ENCODE measurements around the gene MACROD1. TPM values are rescaled to one million over a fixed set of nuclear protein-coding genes. Genes with fewer than 3 reads are reported as not detected.
A peak's percentile ranks its signal among the peaks of the same experiment; 100 is the strongest.

MACROD1 gene
- polyA plus RNA-seq, 1 donor (not counting 4 experiments of a cell fraction or from before 2014, with no cell fraction given): 4.6 TPM

DNA sequence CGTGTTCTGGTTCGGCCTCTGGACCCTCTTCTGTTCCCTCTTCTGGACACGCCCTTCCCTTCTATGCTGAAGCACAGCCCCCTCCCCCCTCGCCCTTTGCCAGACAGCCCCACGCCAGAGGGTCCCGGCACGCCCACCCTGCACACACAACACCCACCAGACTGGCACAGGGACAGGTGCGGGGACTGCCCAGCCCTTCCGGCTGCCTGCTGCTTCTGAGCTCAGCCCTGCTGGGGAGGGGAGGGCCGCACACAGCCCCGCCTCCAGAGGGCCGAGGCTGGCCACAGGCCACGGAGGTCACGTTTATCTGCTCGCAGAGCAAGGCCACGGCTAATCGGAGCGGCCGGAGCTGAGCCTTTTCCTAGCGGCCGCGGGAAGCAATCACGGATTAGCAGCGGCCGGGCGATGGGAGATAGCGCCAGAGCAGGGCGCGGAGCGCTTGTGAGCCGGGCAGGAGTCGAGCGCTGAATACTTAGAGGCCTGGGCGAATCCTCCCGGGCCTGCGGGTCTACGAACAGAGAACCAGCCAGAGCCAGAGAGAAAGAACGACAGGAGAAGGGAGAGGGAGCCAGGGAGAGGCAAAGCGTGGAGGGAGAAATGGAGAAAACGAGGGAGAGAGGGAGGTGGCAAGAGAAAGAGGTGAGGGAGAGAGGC is 158.2 kb downstream of the MACROD1 start:
- Histone ChIP-seq H2AFZ (ENCODE audit: control insufficient read depth, low read length) (no peak overlapping the region), H3K4me2 (ENCODE audit: control insufficient read depth, extremely low read depth, insufficient read depth, low read depth, low read length) (peak overlapping the region; percentile 50), H3K27ac (ENCODE audit: control insufficient read depth, insufficient read depth, low read length) (no peak overlapping the region), H3K79me2 (ENCODE audit: control insufficient read depth, insufficient read depth, low read length) (no peaks in the 10 kb centered on the region), H4K20me1 (ENCODE audit: control insufficient read depth, extremely low read depth, insufficient read depth, low read length) (no peaks in the 10 kb centered on the region), H3K36me3 (ENCODE audit: control insufficient read depth in 2 of 2, extremely low read depth in 1 of 2, insufficient read depth in 2 of 2, low read length in 2 of 2) (no peaks in the 10 kb centered on the region), H3K4me3 (ENCODE audit: control insufficient read depth in 2 of 3, extremely low read depth in 1 of 3, insufficient read depth in 2 of 3, low read depth in 1 of 3, low read length in 3 of 3) (peak overlapping the region; percentile 22 to 42 (median 30)), H3K9ac (ENCODE audit: control insufficient read depth, extremely low read depth, insufficient read depth, low read length) (no peak overlapping the region), H3K9me1 (ENCODE audit: control insufficient read depth, extremely low read depth, insufficient read depth, low read length) (no peaks in the 10 kb centered on the region), H3K27me3 (ENCODE audit: control insufficient read depth, extremely low read depth, insufficient read depth, low read length) (peaks cover 30% of the 10 kb centered on the region), H3K4me1 (ENCODE audit: control insufficient read depth, extremely low read depth, insufficient read depth, low read length) (peaks cover 11% of the 10 kb centered on the region), H3K9me3 (ENCODE audit: control insufficient read depth, low read depth, low read length) (no peaks in the 10 kb centered on the region)
- TF ChIP-seq, protein P1, sequence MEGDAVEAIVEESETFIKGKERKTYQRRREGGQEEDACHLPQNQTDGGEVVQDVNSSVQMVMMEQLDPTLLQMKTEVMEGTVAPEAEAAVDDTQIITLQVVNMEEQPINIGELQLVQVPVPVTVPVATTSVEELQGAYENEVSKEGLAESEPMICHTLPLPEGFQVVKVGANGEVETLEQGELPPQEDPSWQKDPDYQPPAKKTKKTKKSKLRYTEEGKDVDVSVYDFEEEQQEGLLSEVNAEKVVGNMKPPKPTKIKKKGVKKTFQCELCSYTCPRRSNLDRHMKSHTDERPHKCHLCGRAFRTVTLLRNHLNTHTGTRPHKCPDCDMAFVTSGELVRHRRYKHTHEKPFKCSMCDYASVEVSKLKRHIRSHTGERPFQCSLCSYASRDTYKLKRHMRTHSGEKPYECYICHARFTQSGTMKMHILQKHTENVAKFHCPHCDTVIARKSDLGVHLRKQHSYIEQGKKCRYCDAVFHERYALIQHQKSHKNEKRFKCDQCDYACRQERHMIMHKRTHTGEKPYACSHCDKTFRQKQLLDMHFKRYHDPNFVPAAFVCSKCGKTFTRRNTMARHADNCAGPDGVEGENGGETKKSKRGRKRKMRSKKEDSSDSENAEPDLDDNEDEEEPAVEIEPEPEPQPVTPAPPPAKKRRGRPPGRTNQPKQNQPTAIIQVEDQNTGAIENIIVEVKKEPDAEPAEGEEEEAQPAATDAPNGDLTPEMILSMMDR (optimal IDR thresholded peaks at IDR 0.05 in 1 of 3, IDR thresholded peaks at IDR 0.05 in 1 of 3, conservative IDR thresholded peaks at IDR 0.05 in 1 of 3; ENCODE audit: extremely low read depth in 1 of 3, insufficient read depth in 2 of 3, low read length in 3 of 3): peak in 1 of 3 experiments; percentile 37
- peak; percentile 17 for TF ChIP-seq EZH2 (IDR thresholded peaks at IDR 0.05; ENCODE audit: low read length)
- dilution Hi-C loops (cut with MboI; ENCODE audit: extremely low pct_ligation_motif_present, low sequenced_read_pairs): loop anchor here (10.0 kb wide), 1 partner anchor 127 kb away; no protein-coding TSS in a partner anchor
- no peak for FAIRE-seq
- DNase-seq (ENCODE audit: low read depth, low spot score): no peak

DNA sequence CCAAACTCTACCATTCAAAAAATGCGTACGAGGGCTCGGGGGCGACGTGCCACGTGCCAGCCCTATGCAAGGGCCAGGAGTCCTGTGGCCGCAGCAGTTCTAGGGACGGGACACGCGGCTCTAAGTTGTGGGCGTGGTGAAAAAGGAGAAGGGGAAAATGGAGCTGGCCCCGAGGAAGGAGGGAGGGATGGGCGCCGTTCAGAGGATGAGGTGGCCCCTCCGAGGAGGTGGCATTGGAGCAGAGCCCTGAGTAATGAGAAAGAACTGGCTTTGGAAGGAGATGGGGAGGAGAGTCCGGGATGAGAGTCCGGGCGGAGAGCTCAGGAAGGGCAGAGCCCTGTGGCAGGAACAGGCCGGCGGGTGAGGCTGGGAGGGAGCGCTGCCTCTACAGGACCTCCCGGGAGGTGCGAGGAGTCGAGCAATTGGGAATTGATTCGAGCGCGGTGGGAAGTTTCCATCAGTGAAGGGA is 158.7 kb downstream of the MACROD1 start:
- Histone ChIP-seq H4K20me1 (ENCODE audit: control insufficient read depth, extremely low read depth, insufficient read depth, low read length) (no peaks in the 10 kb centered on the region), H2AFZ (ENCODE audit: control insufficient read depth, low read length) (peak overlapping the region; percentile 10)
- DNase-seq (ENCODE audit: low read depth, low spot score): no peak

More for the DNA sequence above, 158.7 kb downstream of the MACROD1 start:
- FAIRE-seq: no peak
- Histone ChIP-seq H3K9me3 (ENCODE audit: control insufficient read depth, low read depth, low read length) (no peaks in the 10 kb centered on the region), H3K79me2 (ENCODE audit: control insufficient read depth, insufficient read depth, low read length) (no peaks in the 10 kb centered on the region), H3K27ac (ENCODE audit: control insufficient read depth, insufficient read depth, low read length) (no peak overlapping the region), H3K27me3 (ENCODE audit: control insufficient read depth, extremely low read depth, insufficient read depth, low read length) (peaks cover 30% of the 10 kb centered on the region), H3K4me1 (ENCODE audit: control insufficient read depth, extremely low read depth, insufficient read depth, low read length) (peaks cover 11% of the 10 kb centered on the region), H3K9me1 (ENCODE audit: control insufficient read depth, extremely low read depth, insufficient read depth, low read length) (no peaks in the 10 kb centered on the region), H3K9ac (ENCODE audit: control insufficient read depth, extremely low read depth, insufficient read depth, low read length) (no peak overlapping the region), H3K36me3 (ENCODE audit: control insufficient read depth in 2 of 2, extremely low read depth in 1 of 2, insufficient read depth in 2 of 2, low read length in 2 of 2) (no peaks in the 10 kb centered on the region), H3K4me3 (ENCODE audit: control insufficient read depth in 2 of 3, extremely low read depth in 1 of 3, insufficient read depth in 2 of 3, low read depth in 1 of 3, low read length in 3 of 3) (peak overlapping the region; percentile 22 to 42 (median 30)), H3K4me2 (ENCODE audit: control insufficient read depth, extremely low read depth, insufficient read depth, low read depth, low read length) (peak overlapping the region; percentile 50)
- dilution Hi-C loops (cut with MboI; ENCODE audit: extremely low pct_ligation_motif_present, low sequenced_read_pairs): loop anchor here (10.0 kb wide), 1 partner anchor 128 kb away; no protein-coding TSS in a partner anchor
- TF ChIP-seq EZH2 (IDR thresholded peaks at IDR 0.05; ENCODE audit: low read length): no peak
- TF ChIP-seq, protein P1 (optimal IDR thresholded peaks at IDR 0.05 in 1 of 3, IDR thresholded peaks at IDR 0.05 in 1 of 3, conservative IDR thresholded peaks at IDR 0.05 in 1 of 3; ENCODE audit: extremely low read depth in 1 of 3, insufficient read depth in 2 of 3, low read length in 3 of 3): no peak

All from keratinocyte (primary cell).